HEK293 (cell line): ENCODE results near the gene LYPLAL1.

ENCODE experiments used
- CTCF ChIA-PET: fragments of 350-600 bp; formaldehyde crosslinking; extraction: SDS; loops from one replicate; lab custom pipeline; 2021; ENCODE audit warnings: antibody characterized with exemption; lab: Yijun Ruan, JAX
- POLR2A ChIA-PET: fragments of 300-600 bp; formaldehyde crosslinking; extraction: SDS; loops from one replicate; lab custom pipeline; 2020; ENCODE audit warnings: antibody characterized with exemption, inconsistent platforms; lab: Yijun Ruan, JAX
- H3K27ac ChIP-seq: fragments of 200-500 bp; sonication (Bioruptor generic); 2 replicates; pipeline ENCODE4 v1.5.1; 2014; ENCODE audit warnings: low read depth, low read length, control low read depth, inconsistent platforms; ENCODE audit errors: extremely low read depth
- H3K36me3 ChIP-seq, 2 experiments: fragments of 200-500 bp in 1 of 2; sonication (Bioruptor generic) in 1 of 2; 1 replicate in 1 of 2; 2 replicates in 1 of 2; pipeline ENCODE4 v1.5.1; 2014 to 2017; ENCODE audit warnings: inconsistent platforms in 2 of 2, low read length in 2 of 2; ENCODE audit not compliant: control insufficient read depth in 2 of 2, insufficient read depth in 1 of 2
- H3K4me1 ChIP-seq: fragments of 200-500 bp; sonication (Bioruptor generic); 2 replicates; pipeline ENCODE4 v1.5.1; 2014; ENCODE audit warnings: mild to moderate bottlenecking, low read length, inconsistent platforms; ENCODE audit not compliant: control insufficient read depth, insufficient read depth
- H3K4me3 ChIP-seq: 2 replicates; pipeline ENCODE4 v1.5.1; 2011; ENCODE audit warnings: low read depth, mild to moderate bottlenecking, control low read depth, low read length, moderate library complexity
- H3K9me3 ChIP-seq: fragments of 200-500 bp; sonication (Bioruptor generic); 2 replicates; pipeline ENCODE4 v1.5.1; 2014; ENCODE audit warnings: low read depth, low read length, inconsistent platforms; ENCODE audit not compliant: control insufficient read depth, insufficient read depth
- BCL11A ChIP-seq: fragments of 450-650 bp; formaldehyde crosslinking; IDR thresholded peaks from 2 replicates; pipeline ENCODE4 v1.5.1; 2016; ENCODE audit warnings: low read depth, missing biosample characterization, missing genetic modification characterization
- GFI1B ChIP-seq: fragments of 450-650 bp; formaldehyde crosslinking; IDR thresholded peaks from 2 replicates; pipeline ENCODE4 v1.5.1; 2016; ENCODE audit warnings: missing biosample characterization, missing genetic modification characterization
- IKZF3 ChIP-seq: fragments of 450-650 bp; IDR thresholded peaks from 2 replicates; pipeline ENCODE4 v1.5.0; 2018; ENCODE audit warnings: missing biosample characterization, mild to moderate bottlenecking, missing genetic modification characterization, moderate library complexity
- PRDM6 ChIP-seq: fragments of 450-650 bp; formaldehyde crosslinking; IDR thresholded peaks from 2 replicates; pipeline ENCODE4 v1.5.1; 2017; ENCODE audit warnings: missing biosample characterization, missing genetic modification characterization
- SETDB1 ChIP-seq: IDR thresholded peaks from one replicate; pipeline ENCODE4 v1.6.1; 2017; ENCODE audit warnings: mild to moderate bottlenecking, low read length, moderate library complexity, mixed read lengths; ENCODE audit not compliant: insufficient read length
- ZEB2 ChIP-seq: fragments of 450-650 bp; formaldehyde crosslinking; IDR thresholded peaks from 2 replicates; pipeline ENCODE4 v1.5.1; 2016; ENCODE audit warnings: missing biosample characterization, missing genetic modification characterization
- ZNF114 ChIP-seq: fragments of 450-650 bp; formaldehyde crosslinking; IDR thresholded peaks from 2 replicates; pipeline ENCODE4 v1.5.0; 2017; ENCODE audit warnings: missing biosample characterization, missing genetic modification characterization
- ZNF146 ChIP-seq: fragments of 450-650 bp; formaldehyde crosslinking; IDR thresholded peaks from 2 replicates; pipeline ENCODE4 v1.5.1; 2016; ENCODE audit warnings: missing biosample characterization, missing genetic modification characterization
- ZNF223 ChIP-seq: fragments of 450-650 bp; formaldehyde crosslinking; IDR thresholded peaks from 2 replicates; pipeline ENCODE4 v1.5.1; 2016; ENCODE audit warnings: missing biosample characterization, missing genetic modification characterization
- ZNF24 ChIP-seq: fragments of 450-650 bp; formaldehyde crosslinking; IDR thresholded peaks from 2 replicates; pipeline ENCODE4 v1.5.1; 2016; ENCODE audit warnings: missing biosample characterization, missing genetic modification characterization
- ZNF48 ChIP-seq: fragments of 450-650 bp; formaldehyde crosslinking; IDR thresholded peaks from 2 replicates; pipeline ENCODE4 v1.5.1; 2016; ENCODE audit warnings: missing biosample characterization, missing genetic modification characterization
- ZNF514 ChIP-seq: fragments of 450-650 bp; formaldehyde crosslinking; IDR thresholded peaks from 2 replicates; pipeline ENCODE4 v1.5.1; 2016; ENCODE audit warnings: missing biosample characterization, missing genetic modification characterization
- ZNF610 ChIP-seq: fragments of 450-650 bp; formaldehyde crosslinking; IDR thresholded peaks from 2 replicates; pipeline ENCODE4 v1.5.1; 2016; ENCODE audit warnings: missing biosample characterization, missing genetic modification characterization, borderline replicate concordance
- ZNF623 ChIP-seq: fragments of 450-650 bp; formaldehyde crosslinking; IDR thresholded peaks from 2 replicates; pipeline ENCODE4 v1.5.1; 2016; ENCODE audit warnings: missing biosample characterization, missing genetic modification characterization
- ZNF747 ChIP-seq: fragments of 450-650 bp; formaldehyde crosslinking; IDR thresholded peaks from 2 replicates; pipeline ENCODE4 v1.5.1; 2016; ENCODE audit warnings: missing biosample characterization, missing genetic modification characterization
- TF ChIP-seq, protein P1 (sequence below): fragments of 450-650 bp; formaldehyde crosslinking; IDR thresholded peaks from 2 replicates; pipeline ENCODE4 v1.5.1; 2016; ENCODE audit warnings: missing biosample characterization, missing genetic modification characterization
- TF ChIP-seq, protein P2 (sequence below): fragments of 450-650 bp; formaldehyde crosslinking; IDR thresholded peaks from 2 replicates; pipeline ENCODE4 v1.5.1; 2016; ENCODE audit warnings: missing biosample characterization, missing genetic modification characterization
- TF ChIP-seq, protein P3 (sequence below): fragments of 450-650 bp; formaldehyde crosslinking; IDR thresholded peaks from 2 replicates; pipeline ENCODE4 v1.5.1; 2016; ENCODE audit warnings: missing biosample characterization, missing genetic modification characterization

LYPLAL1 gene

GRCh38 chr1:219149953-219150352 lies 23.7 kb upstream of the LYPLAL1 start (continued):
- TF ChIP-seq, protein P1, sequence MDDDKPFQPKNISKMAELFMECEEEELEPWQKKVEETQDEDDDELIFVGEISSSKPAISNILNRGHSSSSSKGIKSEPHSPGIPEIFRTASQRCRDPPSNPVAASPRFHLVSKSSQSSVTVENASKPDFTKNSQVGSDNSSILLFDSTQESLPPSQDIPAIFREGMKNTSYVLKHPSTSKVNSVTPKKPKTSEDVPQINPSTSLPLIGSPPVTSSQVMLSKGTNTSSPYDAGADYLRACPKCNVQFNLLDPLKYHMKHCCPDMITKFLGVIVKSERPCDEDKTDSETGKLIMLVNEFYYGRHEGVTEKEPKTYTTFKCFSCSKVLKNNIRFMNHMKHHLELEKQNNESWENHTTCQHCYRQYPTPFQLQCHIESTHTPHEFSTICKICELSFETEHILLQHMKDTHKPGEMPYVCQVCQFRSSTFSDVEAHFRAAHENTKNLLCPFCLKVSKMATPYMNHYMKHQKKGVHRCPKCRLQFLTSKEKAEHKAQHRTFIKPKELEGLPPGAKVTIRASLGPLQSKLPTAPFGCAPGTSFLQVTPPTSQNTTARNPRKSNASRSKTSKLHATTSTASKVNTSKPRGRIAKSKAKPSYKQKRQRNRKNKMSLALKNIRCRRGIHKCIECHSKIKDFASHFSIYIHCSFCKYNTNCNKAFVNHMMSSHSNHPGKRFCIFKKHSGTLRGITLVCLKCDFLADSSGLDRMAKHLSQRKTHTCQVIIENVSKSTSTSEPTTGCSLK (tag by site-specific recombination) = no peak
- TF ChIP-seq SETDB1 = no peak

GRCh38 chr1:219150913-219151312 lies 22.8 kb upstream of the LYPLAL1 start:
- CTCF ChIA-PET = interaction anchor here (0.7 kb wide), 1 partner anchor 22 kb away, joined by 5 read pairs; no protein-coding TSS in a partner anchor
- no peaks in the 10 kb centered on the region for H3K9me3 ChIP-seq
- TF ChIP-seq ZNF146 (tag by site-specific recombination) (no peak), ZNF223 (tag by site-specific recombination) (no peak), ZNF24 (tag by site-specific recombination) (no peak), BCL11A (tag by site-specific recombination) (no peak), ZEB2 (tag by site-specific recombination) (no peak), IKZF3 (no peak), ZNF610 (no peak), ZNF747 (tag by site-specific recombination) (no peak), ZNF48 (tag by site-specific recombination) (no peak), ZNF114 (tag by site-specific recombination) (no peak), PRDM6 (tag by site-specific recombination) (no peak), ZNF623 (tag by site-specific recombination) (no peak), GFI1B (tag by site-specific recombination) (no peak), ZNF514 (tag by site-specific recombination) (no peak)
- TF ChIP-seq, protein P2, sequence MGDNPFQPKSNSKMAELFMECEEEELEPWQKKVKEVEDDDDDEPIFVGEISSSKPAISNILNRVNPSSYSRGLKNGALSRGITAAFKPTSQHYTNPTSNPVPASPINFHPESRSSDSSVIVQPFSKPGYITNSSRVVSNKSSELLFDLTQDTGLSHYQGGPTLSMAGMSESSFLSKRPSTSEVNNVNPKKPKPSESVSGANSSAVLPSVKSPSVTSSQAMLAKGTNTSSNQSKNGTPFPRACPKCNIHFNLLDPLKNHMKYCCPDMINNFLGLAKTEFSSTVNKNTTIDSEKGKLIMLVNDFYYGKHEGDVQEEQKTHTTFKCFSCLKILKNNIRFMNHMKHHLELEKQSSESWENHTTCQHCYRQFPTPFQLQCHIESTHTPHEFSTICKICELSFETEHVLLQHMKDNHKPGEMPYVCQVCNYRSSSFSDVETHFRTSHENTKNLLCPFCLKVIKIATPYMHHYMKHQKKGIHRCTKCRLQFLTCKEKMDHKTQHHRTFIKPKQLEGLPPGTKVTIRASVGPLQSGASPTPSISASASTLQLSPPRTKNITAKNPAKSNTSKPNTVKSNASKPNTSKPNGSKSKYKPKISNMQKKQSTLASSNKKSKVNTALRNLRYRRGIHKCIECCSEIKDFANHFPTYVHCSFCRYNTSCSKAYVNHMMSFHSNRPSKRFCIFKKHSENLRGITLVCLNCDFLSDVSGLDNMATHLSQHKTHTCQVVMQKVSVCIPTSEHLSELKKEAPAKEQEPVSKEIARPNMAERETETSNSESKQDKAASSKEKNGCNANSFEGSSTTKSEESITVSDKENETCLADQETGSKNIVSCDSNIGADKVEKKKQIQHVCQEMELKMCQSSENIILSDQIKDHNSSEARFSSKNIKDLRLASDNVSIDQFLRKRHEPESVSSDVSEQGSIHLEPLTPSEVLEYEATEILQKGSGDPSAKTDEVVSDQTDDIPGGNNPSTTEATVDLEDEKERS (tag by site-specific recombination) = no peak
- TF ChIP-seq, protein P3, sequence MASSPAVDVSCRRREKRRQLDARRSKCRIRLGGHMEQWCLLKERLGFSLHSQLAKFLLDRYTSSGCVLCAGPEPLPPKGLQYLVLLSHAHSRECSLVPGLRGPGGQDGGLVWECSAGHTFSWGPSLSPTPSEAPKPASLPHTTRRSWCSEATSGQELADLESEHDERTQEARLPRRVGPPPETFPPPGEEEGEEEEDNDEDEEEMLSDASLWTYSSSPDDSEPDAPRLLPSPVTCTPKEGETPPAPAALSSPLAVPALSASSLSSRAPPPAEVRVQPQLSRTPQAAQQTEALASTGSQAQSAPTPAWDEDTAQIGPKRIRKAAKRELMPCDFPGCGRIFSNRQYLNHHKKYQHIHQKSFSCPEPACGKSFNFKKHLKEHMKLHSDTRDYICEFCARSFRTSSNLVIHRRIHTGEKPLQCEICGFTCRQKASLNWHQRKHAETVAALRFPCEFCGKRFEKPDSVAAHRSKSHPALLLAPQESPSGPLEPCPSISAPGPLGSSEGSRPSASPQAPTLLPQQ (tag by site-specific recombination) = no peak
- no peaks in the 10 kb centered on the region for H3K36me3 ChIP-seq
- H3K27ac ChIP-seq = no peak overlapping the region
- H3K4me1 ChIP-seq = no peaks in the 10 kb centered on the region
- POLR2A ChIA-PET = no interaction called here
- H3K4me3 ChIP-seq = no peak overlapping the region
